NCI-H187 treated with DMSO at 0.1 percent for 48 hours (cell line): Measurements from ENCODE around the gene TPSG1.
"Not testable (repeated sequence)": the region's sequence is repeated elsewhere in the genome, so short reads cannot be mapped to it uniquely, and the experiment has no call there.

Source experiments
- DNase-seq: peaks from one replicate; lab custom pipeline; 2025; lab: John Stamatoyannopoulos, UW

TPSG1 gene

DNA sequence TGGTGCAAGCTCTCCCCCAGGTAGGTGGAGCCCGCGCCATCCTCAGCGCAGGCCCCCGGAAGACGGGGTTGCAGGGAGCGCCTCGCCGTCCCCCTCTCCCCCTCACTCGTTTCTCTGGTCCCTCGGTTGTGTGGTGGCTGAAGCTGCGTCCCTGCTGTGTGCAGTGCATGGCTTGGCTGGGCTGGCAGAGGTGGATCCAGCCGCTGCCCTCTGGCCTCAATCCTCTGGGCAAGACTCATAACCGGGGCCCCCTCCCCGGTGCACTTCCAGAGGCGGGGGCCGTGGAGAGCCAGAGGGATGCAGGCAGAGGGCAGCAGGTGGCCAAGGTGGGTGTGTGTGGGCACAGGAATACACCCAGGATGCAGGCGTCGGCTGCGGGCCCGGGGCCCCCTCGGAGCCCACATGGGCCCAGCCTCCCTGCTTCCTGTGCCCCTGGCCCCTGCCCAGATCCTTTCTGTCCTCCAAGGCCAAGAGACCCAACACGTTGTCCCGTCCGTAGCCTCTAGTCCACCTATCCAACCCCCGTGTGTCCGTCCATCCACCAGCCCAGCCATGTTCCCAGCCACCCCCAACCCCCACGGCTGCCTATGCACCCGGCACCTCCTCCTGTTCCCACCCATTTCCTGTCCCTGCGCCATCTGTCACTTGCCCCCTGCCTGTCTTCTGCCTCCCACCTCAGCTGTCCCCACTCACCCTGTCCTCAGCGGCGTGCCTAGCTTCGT, 9.3 kb downstream of the TPSG1 start:
- no peak for DNase-seq

DNA sequence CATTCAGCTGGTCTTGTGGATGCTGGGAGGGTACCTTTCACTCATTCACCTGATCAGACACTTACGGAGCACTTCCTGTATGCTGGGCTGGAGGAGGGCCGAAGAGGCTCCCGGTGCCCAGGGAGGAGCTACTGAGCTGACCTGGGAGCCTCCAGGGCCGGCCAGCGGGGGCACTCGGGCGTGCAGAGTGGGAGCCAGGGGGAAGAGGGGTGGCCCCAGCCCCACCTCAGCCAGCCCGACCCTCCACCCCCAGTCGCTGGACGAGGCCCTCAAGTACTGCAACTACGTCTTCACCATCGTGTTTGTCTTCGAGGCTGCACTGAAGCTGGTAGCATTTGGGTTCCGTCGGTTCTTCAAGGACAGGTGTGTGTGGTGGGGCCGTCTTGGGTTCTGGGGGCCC, 10.3 kb downstream of the TPSG1 start:
- no peak for DNase-seq

- no peak for DNase-seq
Observed at GRCh38 chr16:1213796-1214372, 11.2 kb downstream of the TPSG1 start.

GRCh38 chr16:1213231-1213630, 11.8 kb downstream of the TPSG1 start:
- no peak for DNase-seq

DNA sequence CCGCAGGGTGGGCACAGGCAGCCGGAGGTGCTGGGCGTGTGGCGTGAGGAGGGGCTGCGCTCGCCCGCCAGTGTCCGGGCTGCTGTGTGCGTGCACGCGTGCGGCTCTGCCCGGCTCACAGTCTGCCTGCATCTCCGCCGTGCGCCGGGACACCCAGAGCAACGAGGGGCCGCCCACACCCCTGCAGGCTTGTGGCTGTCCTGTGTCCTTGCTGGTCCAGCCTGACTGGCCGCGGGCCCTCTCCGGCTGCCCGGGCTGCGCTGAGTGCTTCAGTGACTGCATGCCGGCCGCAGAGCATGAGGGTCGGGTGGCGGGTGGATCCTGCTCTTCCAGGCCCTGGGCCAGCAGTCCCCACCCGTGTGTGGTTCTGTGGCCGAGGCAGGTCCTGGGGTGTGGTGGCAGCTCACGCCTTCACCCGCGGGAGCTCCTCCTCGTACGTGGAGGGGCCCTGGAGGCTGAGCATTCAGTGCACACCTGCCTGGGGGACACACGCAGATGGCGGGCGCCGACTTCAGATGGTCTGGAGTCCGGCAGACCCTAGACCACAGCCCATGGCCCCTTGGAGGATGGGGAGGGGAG, 12.4 kb downstream of the TPSG1 start:
- no peak for DNase-seq

DNA sequence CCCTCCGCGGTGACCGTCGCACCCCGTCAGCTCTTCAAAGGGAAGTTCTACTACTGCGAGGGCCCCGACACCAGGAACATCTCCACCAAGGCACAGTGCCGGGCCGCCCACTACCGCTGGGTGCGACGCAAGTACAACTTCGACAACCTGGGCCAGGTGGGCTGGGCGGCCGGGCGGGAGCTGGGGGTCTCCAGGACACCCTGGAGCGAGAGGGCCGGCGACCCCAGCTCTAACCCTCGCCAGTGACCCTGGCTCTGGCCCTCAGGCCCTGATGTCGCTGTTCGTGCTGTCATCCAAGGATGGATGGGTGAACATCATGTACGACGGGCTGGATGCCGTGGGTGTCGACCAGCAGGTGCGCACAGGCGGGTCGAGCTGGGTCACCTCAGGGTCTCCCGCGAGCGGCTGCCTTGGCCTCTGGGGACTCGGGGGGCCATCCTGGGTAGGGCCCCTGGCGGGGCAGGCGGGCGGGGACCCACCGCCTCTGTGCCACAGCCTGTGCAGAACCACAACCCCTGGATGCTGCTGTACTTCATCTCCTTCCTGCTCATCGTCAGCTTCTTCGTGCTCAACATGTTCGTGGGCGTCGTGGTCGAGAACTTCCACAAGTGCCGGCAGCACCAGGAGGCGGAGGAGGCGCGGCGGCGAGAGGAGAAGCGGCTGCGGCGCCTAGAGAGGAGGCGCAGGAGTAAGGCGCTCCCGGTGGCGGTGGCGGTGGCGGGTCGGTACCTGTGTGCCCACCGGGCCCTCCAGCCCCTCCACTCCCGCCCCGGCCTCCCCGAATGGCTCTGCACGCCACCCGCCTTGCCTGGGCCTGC, 13.4 kb downstream of the TPSG1 start:
- no peak for DNase-seq

DNA sequence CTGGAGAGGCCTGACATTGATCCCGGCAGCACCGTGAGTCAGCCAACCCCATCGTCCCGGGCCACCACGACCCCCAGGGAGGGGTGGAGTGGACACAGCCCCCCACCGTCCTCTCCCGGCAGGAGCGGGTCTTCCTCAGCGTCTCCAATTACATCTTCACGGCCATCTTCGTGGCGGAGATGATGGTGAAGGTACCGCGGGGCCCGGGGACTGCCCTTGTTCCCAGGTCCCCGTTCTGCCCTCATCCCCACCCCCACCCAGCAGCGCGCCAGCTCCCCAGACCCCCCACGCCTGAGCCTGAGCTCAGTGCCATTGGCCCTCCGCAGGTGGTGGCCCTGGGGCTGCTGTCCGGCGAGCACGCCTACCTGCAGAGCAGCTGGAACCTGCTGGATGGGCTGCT, 14.6 kb downstream of the TPSG1 start:
- no peak for DNase-seq

- DNase-seq = no peak
Observed at GRCh38 chr16:1209081-1209480, 16.0 kb downstream of the TPSG1 start.

DNA sequence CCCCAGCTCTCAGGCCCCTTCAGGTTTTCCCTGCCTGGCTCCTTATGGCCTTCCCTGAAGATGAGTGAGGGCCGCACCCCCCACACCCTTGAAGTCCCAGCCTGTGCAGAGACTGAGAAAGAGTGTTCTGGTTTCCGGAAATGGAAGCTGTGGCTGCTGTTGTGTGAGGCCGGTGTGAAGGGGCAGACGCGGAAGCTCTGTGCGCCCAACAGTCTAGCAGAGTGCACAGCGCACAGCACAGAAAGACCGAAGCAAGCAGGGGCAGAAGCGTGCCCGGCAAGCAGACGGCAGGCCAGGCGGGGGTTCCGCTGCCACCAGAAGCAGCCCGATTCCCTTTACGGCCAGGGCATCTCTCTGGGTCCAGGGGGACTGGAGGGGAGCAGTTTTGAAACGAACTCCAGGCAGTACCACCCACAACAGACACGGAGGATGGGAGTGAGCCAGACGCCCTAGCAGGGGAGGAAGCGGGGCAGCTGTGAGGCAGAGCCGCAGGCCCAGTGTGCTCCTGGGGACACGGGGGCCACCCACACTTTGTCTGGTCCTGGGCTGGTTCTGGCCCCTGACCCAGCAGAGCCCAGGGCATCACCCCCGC, 16.7 kb downstream of the TPSG1 start:
- no peak for DNase-seq

DNA sequence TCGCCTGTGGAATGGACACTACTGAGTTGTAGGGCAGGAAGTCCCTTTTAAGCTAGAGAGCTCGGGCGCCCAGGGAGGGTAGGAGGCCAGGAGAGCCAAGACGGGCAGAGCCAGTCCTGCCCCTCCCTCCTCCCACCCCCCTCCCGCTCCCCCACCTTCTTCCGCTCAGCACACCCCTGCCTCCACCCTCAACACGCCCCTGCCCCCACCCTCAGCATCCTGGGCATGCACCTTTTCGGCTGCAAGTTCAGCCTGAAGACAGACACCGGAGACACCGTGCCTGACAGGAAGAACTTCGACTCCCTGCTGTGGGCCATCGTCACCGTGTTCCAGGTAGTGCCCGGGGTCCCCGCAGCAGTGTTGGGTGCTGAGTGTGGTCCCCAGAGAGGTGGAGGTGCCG, 18.3 kb downstream of the TPSG1 start:
- DNase-seq = no peak

GRCh38 chr16:1206326-1206725, 18.7 kb downstream of the TPSG1 start:
- no peak for DNase-seq

DNA sequence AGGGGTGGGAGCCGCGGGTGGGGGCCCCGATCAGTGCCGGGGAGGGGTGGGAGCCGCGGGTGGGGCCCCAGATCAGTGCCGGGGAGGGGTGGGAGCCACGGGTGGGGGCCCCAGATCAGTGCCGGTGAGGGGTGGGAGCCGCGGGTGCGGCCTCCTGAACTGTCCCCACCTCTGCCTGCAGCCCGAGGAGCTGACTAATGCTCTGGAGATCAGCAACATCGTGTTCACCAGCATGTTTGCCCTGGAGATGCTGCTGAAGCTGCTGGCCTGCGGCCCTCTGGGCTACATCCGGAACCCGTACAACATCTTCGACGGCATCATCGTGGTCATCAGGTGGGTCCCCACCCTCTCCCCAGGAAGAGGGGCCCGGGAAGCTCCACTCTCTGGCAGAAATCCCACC, 20.1 kb downstream of the TPSG1 start:
- no peak for DNase-seq

DNA sequence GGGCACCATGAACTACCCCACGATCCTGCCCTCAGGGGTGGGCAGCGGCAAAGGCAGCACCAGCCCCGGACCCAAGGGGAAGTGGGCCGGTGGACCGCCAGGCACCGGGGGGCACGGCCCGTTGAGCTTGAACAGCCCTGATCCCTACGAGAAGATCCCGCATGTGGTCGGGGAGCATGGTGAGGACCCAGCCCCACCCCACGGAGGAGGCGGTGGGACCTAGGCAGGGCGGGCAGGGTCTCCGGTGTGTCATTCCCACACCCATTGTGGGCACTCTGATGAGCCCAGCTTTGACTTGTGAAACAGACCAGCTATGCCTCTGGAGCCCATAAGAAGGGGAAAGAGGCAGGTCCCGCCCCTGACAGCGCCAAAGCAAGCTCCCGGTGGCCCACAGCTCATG, 22.8 kb downstream of the TPSG1 start:
- DNase-seq = no peak

DNA sequence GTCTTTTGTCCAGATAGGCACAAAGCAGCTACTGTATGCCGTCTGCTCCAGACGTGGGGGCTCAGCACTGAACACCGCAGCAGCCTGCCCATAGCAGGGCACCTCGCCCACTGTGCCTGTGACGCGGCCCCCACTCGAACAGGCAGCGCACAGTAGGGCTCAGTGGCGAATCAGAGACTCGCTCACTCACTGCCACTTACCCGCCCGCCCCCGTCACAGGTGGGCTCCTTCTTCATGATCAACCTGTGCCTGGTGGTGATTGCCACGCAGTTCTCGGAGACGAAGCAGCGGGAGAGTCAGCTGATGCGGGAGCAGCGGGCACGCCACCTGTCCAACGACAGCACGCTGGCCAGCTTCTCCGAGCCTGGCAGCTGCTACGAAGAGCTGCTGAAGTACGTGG, 23.6 kb downstream of the TPSG1 start:
- DNase-seq = no peak

DNA sequence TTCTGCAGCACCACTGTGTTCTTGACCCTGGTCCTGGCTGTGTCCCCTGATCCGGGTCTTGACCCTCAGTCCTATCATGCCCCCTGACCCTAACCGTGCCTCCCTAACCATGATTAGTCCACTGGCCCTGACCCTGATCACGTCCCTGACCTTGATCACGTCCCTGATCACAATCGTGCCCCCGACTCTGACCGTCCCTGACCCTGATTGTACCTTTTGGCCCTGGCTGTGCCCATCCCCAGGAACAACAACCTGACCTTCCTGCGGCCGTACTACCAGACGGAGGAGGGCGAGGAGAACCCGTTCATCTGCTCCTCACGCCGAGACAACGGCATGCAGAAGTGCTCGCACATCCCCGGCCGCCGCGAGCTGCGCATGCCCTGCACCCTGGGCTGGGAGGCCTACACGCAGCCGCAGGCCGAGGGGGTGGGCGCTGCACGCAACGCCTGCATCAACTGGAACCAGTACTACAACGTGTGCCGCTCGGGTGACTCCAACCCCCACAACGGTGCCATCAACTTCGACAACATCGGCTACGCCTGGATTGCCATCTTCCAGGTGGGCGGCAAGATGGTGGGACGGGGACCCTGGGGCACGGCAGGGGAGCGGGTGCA, 24.9 kb downstream of the TPSG1 start:
- no peak for DNase-seq

DNA sequence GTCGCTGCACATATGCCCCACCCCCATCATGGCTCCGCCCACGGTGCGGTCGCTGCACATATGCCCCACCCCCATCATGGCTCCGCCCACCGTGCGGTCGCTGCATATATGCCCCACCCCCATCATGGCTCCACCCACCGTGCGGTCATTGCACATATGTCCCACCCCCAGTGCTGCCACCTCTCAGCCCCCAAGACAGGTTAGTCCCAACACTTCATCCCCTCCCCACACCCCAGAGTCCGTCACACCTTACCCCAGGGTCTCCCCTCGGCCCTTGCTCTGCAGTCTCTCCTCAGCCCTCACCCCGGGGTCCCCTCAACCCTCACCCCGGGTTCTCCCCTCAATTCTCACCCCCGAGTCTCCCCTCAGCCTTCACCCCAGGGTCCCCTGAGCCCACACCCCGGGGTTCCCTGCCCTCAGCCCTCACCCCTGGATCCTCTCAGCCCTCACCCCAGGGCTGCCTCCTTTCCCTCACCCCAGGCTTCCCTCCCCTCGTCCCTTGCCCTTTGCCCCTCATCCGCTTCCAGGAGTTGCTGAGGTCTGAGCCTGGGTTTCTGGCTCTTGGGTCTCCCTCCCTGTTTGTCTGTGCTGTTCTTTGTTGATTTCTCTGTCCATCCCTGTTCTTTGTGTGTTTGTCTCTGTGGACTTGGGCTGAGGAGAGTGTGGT, 25.6 kb downstream of the TPSG1 start:
- DNase-seq = no peak

DNA sequence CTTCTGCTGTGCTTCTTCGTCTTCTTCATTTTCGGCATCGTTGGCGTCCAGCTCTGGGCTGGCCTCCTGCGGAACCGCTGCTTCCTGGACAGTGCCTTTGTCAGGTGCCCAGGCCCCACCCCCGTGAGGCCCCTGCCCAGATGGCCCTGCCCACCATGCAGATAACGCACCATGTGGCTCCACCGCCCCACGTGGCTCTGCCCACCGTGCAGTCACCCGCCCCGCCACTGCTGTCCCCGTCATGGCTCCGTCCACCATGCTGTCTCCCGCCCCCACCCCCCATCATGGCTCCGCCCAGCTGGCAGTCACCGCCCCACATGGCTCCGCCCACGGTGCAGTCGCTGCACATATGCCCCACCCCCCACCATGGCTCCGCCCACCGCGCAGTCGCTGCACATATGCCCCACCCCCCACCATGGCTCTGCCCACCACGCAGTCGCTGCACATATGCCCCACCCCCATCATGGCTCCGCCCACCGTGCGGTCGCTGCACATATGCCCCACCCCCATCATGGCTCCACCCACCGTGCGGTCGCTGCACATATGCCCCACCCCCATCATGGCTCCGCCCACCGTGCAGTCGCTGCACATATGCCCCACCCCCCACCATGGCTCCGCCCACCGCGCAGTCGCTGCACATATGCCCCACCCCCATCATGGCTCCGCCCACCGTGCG, 26.3 kb downstream of the TPSG1 start:
- not testable (repeated sequence) for DNase-seq

DNA sequence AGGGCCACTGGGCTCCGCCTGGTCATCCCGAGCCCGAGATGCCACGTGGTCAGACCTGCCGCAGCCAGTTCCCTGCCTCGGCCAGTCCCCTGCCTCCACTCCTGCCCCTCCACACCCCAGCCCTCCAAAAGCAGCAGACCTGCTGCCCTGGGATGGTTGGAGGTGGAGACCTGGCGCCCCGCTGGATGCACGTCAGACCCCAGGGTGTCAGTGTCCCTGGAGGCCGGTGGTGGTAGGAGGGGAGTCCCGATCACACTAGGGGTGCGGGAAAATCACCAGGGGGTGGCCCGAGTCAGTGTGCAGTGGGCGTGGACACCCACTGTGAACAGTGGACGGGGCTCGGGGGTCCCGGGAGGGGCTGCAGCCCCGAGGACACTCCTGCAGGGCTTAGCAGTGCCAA, 26.9 kb downstream of the TPSG1 start:
- DNase-seq = no peak

GRCh38 chr16:1197237-1197866, 27.7 kb downstream of the TPSG1 start:
- DNase-seq = peak; percentile 57

GRCh38 chr16:1196494-1196893, 28.6 kb downstream of the TPSG1 start:
- DNase-seq = no peak

DNA sequence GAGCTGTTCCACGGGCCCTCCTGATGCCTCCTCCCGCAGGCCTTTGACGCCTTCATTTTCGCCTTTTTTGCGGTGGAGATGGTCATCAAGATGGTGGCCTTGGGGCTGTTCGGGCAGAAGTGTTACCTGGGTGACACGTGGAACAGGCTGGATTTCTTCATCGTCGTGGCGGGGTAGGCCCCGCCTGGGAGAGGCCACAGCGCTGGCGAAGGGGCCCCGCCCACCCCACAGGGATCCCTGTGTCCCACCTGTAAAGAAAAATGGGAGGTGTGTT, 29.7 kb downstream of the TPSG1 start:
- DNase-seq = no peak
